HepG2 (cell line): ENCODE results near the gene CDYL2. TPM values are rescaled to one million over a fixed set of nuclear protein-coding genes. Genes with fewer than 3 reads are reported as not detected.

Source experiments
- ATAC-seq: fragments of 200-7000 bp; cut with Tn5 transposase; 3 replicates; pipeline ENCODE4 v1.9.1; 2020; ENCODE audit warnings: mild to moderate bottlenecking, moderate library complexity
- BruUV-seq: library from RNA; stranded (reverse); fragments of 400-500 nt; replicated peaks from 2 replicates; lab custom pipeline; 2021; lab: Mats Ljungman, UMichigan
- CTCF ChIA-PET: fragments of 300-600 bp; formaldehyde crosslinking; extraction: SDS; loops from one replicate; lab custom pipeline; 2021; ENCODE audit warnings: low total read pairs, inconsistent platforms, low intra/inter-chr PET ratio; lab: Yijun Ruan, JAX
- POLR2A ChIA-PET: fragments of 350-600 bp; sonication (Branson Sonifier 250); formaldehyde crosslinking; loops from one replicate; lab custom pipeline; 2020; ENCODE audit warnings: antibody characterized with exemption, inconsistent platforms; lab: Yijun Ruan, JAX
- DNase-seq: peaks from one replicate; pipeline ENCODE4 v3.0.0-alpha.2; 2015; ENCODE audit warnings: low spot score
- FAIRE-seq: peaks from 3 replicates; lab custom pipeline; 2011; peaks lifted over from hg19 to GRCh38; lab: Jason Lieb, UNC
- H2AFZ ChIP-seq: one replicate; pipeline ENCODE4 v1.6.1; 2011; ENCODE audit warnings: low read length, inconsistent platforms
- H3K27ac ChIP-seq: fragments of 300-600 bp; 3 replicates; pipeline ENCODE4 v1.8.0; 2011; ENCODE audit warnings: mixed run types, mild to moderate bottlenecking, mixed read lengths, low read length, inconsistent platforms; ENCODE audit not compliant: insufficient read depth; ENCODE audit errors: extremely low read length
- H3K27me3 ChIP-seq, 2 experiments: fragments of 200-600 bp in 1 of 2; 2 replicates in 1 of 2; 3 replicates in 1 of 2; pipeline versions ENCODE4 v1.6.0 to v1.8.0; 2011; ENCODE audit warnings: low read length in 2 of 2, mild to moderate bottlenecking in 2 of 2, moderate library complexity in 2 of 2, inconsistent platforms in 1 of 2; ENCODE audit not compliant: insufficient read depth in 2 of 2, control insufficient read depth in 1 of 2
- H3K36me3 ChIP-seq, 2 experiments: fragments of 200-600 bp in 1 of 2; replicated peaks in 1 of 2; 2 replicates in 1 of 2; 3 replicates in 1 of 2; pipeline versions ENCODE4 v1.5.1 to v1.8.0; 2011; ENCODE audit warnings: low read length in 2 of 2, inconsistent platforms in 1 of 2; ENCODE audit not compliant: insufficient read depth in 2 of 2, control insufficient read depth in 1 of 2
- H3K4me1 ChIP-seq: 2 replicates; pipeline ENCODE4 v1.5.1; 2012; ENCODE audit warnings: low read length, inconsistent platforms; ENCODE audit not compliant: insufficient read depth
- H3K4me2 ChIP-seq: 2 replicates; pipeline ENCODE4 v1.6.0; 2011; ENCODE audit warnings: low read depth, low read length, inconsistent platforms
- H3K4me3 ChIP-seq, 3 experiments: fragments of 200-600 bp in 1 of 3; sonication (generic), shearing (Covaris generic) in 1 of 3; replicated peaks in 1 of 3; 2 replicates each; pipeline ENCODE4 v1.5.1; 2011 to 2016; ENCODE audit warnings: low read length in 3 of 3, inconsistent platforms in 2 of 3, low read depth in 2 of 3, mild to moderate bottlenecking in 2 of 3, control low read depth in 1 of 3, mixed read lengths in 1 of 3; ENCODE audit not compliant: insufficient read depth in 1 of 3
- H3K79me2 ChIP-seq: one replicate; pipeline ENCODE4 v1.6.1; 2011; ENCODE audit warnings: low read length, inconsistent platforms; ENCODE audit not compliant: insufficient read depth
- H3K9ac ChIP-seq: 2 replicates; pipeline ENCODE4 v1.6.0; 2011; ENCODE audit warnings: mild to moderate bottlenecking, low read depth, low read length, inconsistent platforms; ENCODE audit not compliant: insufficient read depth
- H3K9me3 ChIP-seq: 2 replicates; pipeline ENCODE4 v1.5.1; 2012; ENCODE audit warnings: mild to moderate bottlenecking, low read length
- H4K20me1 ChIP-seq: 2 replicates; pipeline ENCODE4 v1.6.0; 2011; ENCODE audit warnings: inconsistent platforms, mild to moderate bottlenecking, low read length, moderate library complexity; ENCODE audit not compliant: insufficient read depth
- ATF7 ChIP-seq, 2 experiments: fragments of 450-650 bp in 1 of 2; sonication (generic) in 1 of 2; formaldehyde crosslinking in 1 of 2; IDR thresholded peaks; 2 replicates each; pipeline versions ENCODE4 v1.4.0 to v1.6.1; 2016 to 2020; ENCODE audit warnings: antibody characterized with exemption in 1 of 2, mild to moderate bottlenecking in 1 of 2, missing genetic modification reagents in 1 of 2
- CBFB ChIP-seq: sonication (generic); formaldehyde crosslinking; IDR thresholded peaks from 2 replicates; pipeline ENCODE4 v1.4.0; 2020; ENCODE audit warnings: missing genetic modification reagents
- HES4 ChIP-seq: sonication (generic); formaldehyde crosslinking; IDR thresholded peaks from 2 replicates; pipeline ENCODE4 v1.9.0; 2021; ENCODE audit warnings: mild to moderate bottlenecking, missing genetic modification reagents, borderline replicate concordance
- PAF1 ChIP-seq: IDR thresholded peaks from 2 replicates; pipeline ENCODE4 v1.6.1; 2016; ENCODE audit warnings: missing genetic modification reagents, missing compliant biosample characterization
- PPARG ChIP-seq: conservative IDR thresholded peaks from 2 replicates; pipeline ENCODE4 v1.6.1; 2016; ENCODE audit warnings: missing biosample characterization, missing genetic modification reagents
- ZNF609 ChIP-seq: sonication (generic); formaldehyde crosslinking; IDR thresholded peaks from 2 replicates; pipeline ENCODE4 v1.4.0; 2020; ENCODE audit warnings: mild to moderate bottlenecking, missing genetic modification reagents, borderline replicate concordance
- ZNF629 ChIP-seq: sonication (generic); formaldehyde crosslinking; conservative IDR thresholded peaks from 2 replicates; pipeline ENCODE4 v1.5.0; 2020; ENCODE audit warnings: missing genetic modification reagents
- WGBS: methylation state at CpG from one replicate; pipeline ENCODE4 v1.1.6; 2017; ENCODE audit warnings: low lambda C conversion rate; 5-methylcytosine and 5-hydroxymethylcytosine counted together
- in situ Hi-C: cut with HindIII; loops from 2 replicates; pipeline ENCODE4 v1.10.0; 2017; ENCODE audit warnings: low pct_unique_long_range_greater_than_20kb; ENCODE audit not compliant: extremely low pct_ligation_motif_present
- intact Hi-C: fragments of 100-400 bp; cut with micrococcal nuclease; formaldehyde crosslinking; loops from one replicate; pipeline ENCODE4 v1.10.0; 2022; ENCODE audit not compliant: unreplicated experiment
- polyA plus RNA-seq, 8 experiments: library from polyadenylated mRNA; depleted of rRNA in 3 of 8; stranded (reverse) in 7 of 8; unstranded in 1 of 8; fragments of >200 nt; fragmentation: Illumina TruSeq in 4 of 8; extraction: Trizol in 4 of 8; gene quantifications; 2 replicates each; pipeline versions ENCODE4 v1.2.1 to v1.2.3, GENCODE V29; 2011 to 2016; ENCODE audit warnings: low read depth in 4 of 8, missing spikeins in 1 of 8, mixed read lengths in 1 of 8; ENCODE audit not compliant: insufficient read depth in 1 of 8
- total RNA-seq, 5 experiments: library from RNA; depleted of rRNA; stranded (reverse); fragments of >200 nt; fragmentation: Illumina TruSeq; extraction: Trizol; gene quantifications; 2 replicates each; pipeline ENCODE4 v1.2.3, GENCODE V29; 2016; ENCODE audit warnings: low read depth in 1 of 5

Gene CDYL2
- total and polyA plus RNA-seq, 2 of the 13 experiments (the other 11 are each of a cell fraction or from before 2014, with no cell fraction given), result 0.07 to 0.35 TPM

DNA sequence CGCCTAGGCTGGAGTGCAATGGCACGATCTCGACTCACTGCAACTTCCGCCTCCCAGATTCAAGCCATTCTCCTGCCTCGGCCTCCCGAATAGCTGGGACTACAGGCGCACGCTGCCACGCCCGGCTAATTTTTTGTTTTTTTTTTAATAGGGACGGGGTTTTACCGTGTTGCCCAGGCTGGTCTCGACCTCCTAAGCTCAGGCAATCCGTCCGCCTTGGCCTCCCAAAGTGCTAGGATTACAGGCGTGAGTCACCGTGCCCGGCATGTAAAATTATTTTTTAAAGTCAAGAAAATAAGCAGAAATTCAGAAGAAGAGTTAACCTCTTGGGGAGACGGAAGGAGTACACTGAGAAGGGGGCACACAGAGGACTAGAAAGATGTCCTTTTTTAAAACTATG, 27.5 kb downstream of the CDYL2 start (continued):
- TF ChIP-seq PAF1 (no peak), CBFB (no peak)

GRCh38 chr16:80775450-80775849, 28.9 kb downstream of the CDYL2 start:
- H3K4me1 ChIP-seq, result no peaks in the 10 kb centered on the region
- H3K4me3 ChIP-seq, result no peak overlapping the region
- no TSS peak for BruUV-seq
- no peak overlapping the region for H3K4me2 ChIP-seq
- intact Hi-C loops, result no loop called here
- no peaks in the 10 kb centered on the region for H3K36me3 ChIP-seq
- no peaks in the 10 kb centered on the region for H3K27me3 ChIP-seq
- H2AFZ ChIP-seq, result no peak overlapping the region
- no peaks in the 10 kb centered on the region for H3K79me2 ChIP-seq
- no peak for DNase-seq
- TF ChIP-seq PPARG (CRISPR knock-in tag), result no peak
- TF ChIP-seq ATF7 (IDR thresholded peaks at IDR 0.05), result peak; percentile 91
- no peak for TF ChIP-seq ATF7 (CRISPR knock-in tag; IDR thresholded peaks at IDR 0.05)
- ChIA-PET CTCF (no interaction called here), POLR2A (no interaction called here)
- in situ Hi-C loops, result no loop called here
- H3K9ac ChIP-seq, result no peak overlapping the region
- no peaks in the 10 kb centered on the region for H3K9me3 ChIP-seq
- H3K27ac ChIP-seq, result no peak overlapping the region
- ATAC-seq, result no peak
- WGBS, result 0% methylated on average over 1 of the region's 1 CpG
- FAIRE-seq, result no peak
- H4K20me1 ChIP-seq, result no peaks in the 10 kb centered on the region

DNA sequence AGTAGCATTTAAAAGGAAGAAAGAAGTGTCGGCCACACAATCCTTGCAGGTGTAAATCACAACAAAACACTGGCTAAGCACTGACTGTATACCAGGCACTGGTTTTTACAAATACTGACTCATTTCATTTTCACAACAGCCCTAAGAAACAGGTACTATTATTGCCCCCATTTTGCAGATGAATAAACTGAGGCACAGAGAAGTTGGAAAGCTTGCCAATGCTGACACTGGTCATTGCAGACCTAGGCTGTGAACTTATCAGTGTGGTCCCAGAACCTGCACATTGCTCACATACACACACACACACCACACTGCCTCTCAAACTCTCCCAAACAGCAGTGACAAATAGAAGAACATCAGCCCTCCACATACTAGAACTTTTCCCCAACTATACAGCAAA, 37.6 kb downstream of the CDYL2 start:
- H3K4me3 ChIP-seq, result no peak overlapping the region
- BruUV-seq, result no TSS peak
- H4K20me1 ChIP-seq, result no peaks in the 10 kb centered on the region
- in situ Hi-C loops, result no loop called here
- ChIA-PET POLR2A (no interaction called here), CTCF (no interaction called here)
- no peak for TF ChIP-seq ZNF609 (CRISPR knock-in tag)
- no peak for TF ChIP-seq HES4
- peak; percentile 60 for TF ChIP-seq ZNF629 (CRISPR knock-in tag)
- ATAC-seq (no peak), FAIRE-seq (no peak), DNase-seq (no peak)
- H3K27ac ChIP-seq, result no peak overlapping the region
- H3K36me3 ChIP-seq, result no peaks in the 10 kb centered on the region
- WGBS, result 5% methylated on average over 1 of the region's 1 CpG
- intact Hi-C loops, result no loop called here
- no peak overlapping the region for H2AFZ ChIP-seq
- no peak overlapping the region for H3K4me2 ChIP-seq
- H3K9me3 ChIP-seq, result no peaks in the 10 kb centered on the region
- no peaks in the 10 kb centered on the region for H3K27me3 ChIP-seq
- H3K79me2 ChIP-seq, result no peaks in the 10 kb centered on the region
- no peak overlapping the region for H3K9ac ChIP-seq
- H3K4me1 ChIP-seq, result no peaks in the 10 kb centered on the region
